Measurements from ENCODE around the gene IL9. TPM values are rescaled to one million over a fixed set of nuclear protein-coding genes. Genes with fewer than 3 reads are reported as not detected.

The IL9 gene
- not detected in 2 replicates for total RNA-seq (2014; rRNA removed; shearing (Covaris generic))

GRCh38 chr5:135895474-135896006, at the start of gene IL9:
Gene IL9, minus strand, starts transcription at chr5:135895841. Its CDS starts 25 bp downstream, at chr5:135895816.

Other genes with a start within 250 kb of the IL9 start
- not detected in 2 replicates for gene SLC25A48, start 61.2 kb downstream of the IL9 start, total RNA-seq (2014; rRNA removed; shearing (Covaris generic))
- not detected in 2 replicates for gene LECT2, start 59.1 kb upstream of the IL9 start, total RNA-seq (2014; rRNA removed; shearing (Covaris generic))
- gene TGFBI, start 133.1 kb upstream of the IL9 start, total RNA-seq (2014; rRNA removed; shearing (Covaris generic)): 137 and 173 TPM in 2 replicates
- gene SMAD5, start 237.0 kb upstream of the IL9 start, total RNA-seq (2014; rRNA removed; shearing (Covaris generic)): 42.7 and 65.3 TPM in 2 replicates

Data from A375 (cell line).